Endodermal cell (in vitro differentiated cells): ENCODE results near the gene TOR3A. TPM values are rescaled to one million over a fixed set of nuclear protein-coding genes. Genes with fewer than 3 reads are reported as not detected.

ENCODE experiments used
- DNase-seq: peaks from one replicate; pipeline ENCODE4 v3.0.0-alpha.2; 2017
- H3K27ac ChIP-seq: 2 replicates; pipeline ENCODE4 v1.5.1; 2013; ENCODE audit warnings: mild to moderate bottlenecking, low read depth, low read length, moderate library complexity
- H3K27me3 ChIP-seq: 2 replicates; pipeline ENCODE4 v1.6.1; 2013; ENCODE audit warnings: mild to moderate bottlenecking, low read length, moderate library complexity; ENCODE audit not compliant: insufficient read depth, control insufficient read depth, poor library complexity, severe bottlenecking
- H3K36me3 ChIP-seq: 2 replicates; pipeline ENCODE4 v1.7.0; 2013; ENCODE audit warnings: mild to moderate bottlenecking, low read length, moderate library complexity; ENCODE audit not compliant: control insufficient read depth, insufficient read depth
- H3K4me1 ChIP-seq: one replicate; pipeline ENCODE4 v1.7.0; 2013; ENCODE audit warnings: low read length; ENCODE audit not compliant: control insufficient read depth, insufficient read depth
- H3K4me3 ChIP-seq: 2 replicates; pipeline ENCODE4 v1.5.1; 2013; ENCODE audit warnings: mild to moderate bottlenecking, low read length, moderate library complexity
- H3K9ac ChIP-seq: 2 replicates; pipeline ENCODE4 v1.6.1; 2013; ENCODE audit warnings: mild to moderate bottlenecking, low read length, moderate library complexity; ENCODE audit not compliant: poor library complexity, severe bottlenecking; ENCODE audit errors: extremely low read depth
- H3K9me3 ChIP-seq: 2 replicates; pipeline ENCODE4 v1.6.1; 2013; ENCODE audit warnings: mild to moderate bottlenecking, low read length, moderate library complexity; ENCODE audit not compliant: control insufficient read depth
- H3K27ac Mint-ChIP-seq: 2 replicates; pipeline ENCODE4 v1.8.0; 2020; ENCODE audit warnings: mixed read lengths
- H3K27me3 Mint-ChIP-seq: 2 replicates; pipeline ENCODE4 v1.8.0; 2021; ENCODE audit warnings: mild to moderate bottlenecking, mixed read lengths; ENCODE audit not compliant: insufficient read depth
- H3K36me3 Mint-ChIP-seq: 2 replicates; pipeline ENCODE4 v1.8.0; 2020; ENCODE audit warnings: low read depth, mixed read lengths
- H3K4me1 Mint-ChIP-seq: 2 replicates; pipeline ENCODE4 v1.8.0; 2020; ENCODE audit warnings: mixed read lengths
- H3K4me3 Mint-ChIP-seq: 2 replicates; pipeline ENCODE4 v1.8.0; 2020; ENCODE audit warnings: mild to moderate bottlenecking, moderate library complexity, mixed read lengths
- H3K9me3 Mint-ChIP-seq: 2 replicates; pipeline ENCODE4 v1.8.0; 2020; ENCODE audit warnings: mild to moderate bottlenecking, mixed read lengths
- CTCF ChIP-seq: fragments of 200-600 bp; sonication (generic); conservative IDR thresholded peaks from 2 replicates; pipeline ENCODE4 v1.5.0; 2021; ENCODE audit warnings: antibody characterized with exemption, mild to moderate bottlenecking
- WGBS, 2 experiments: methylation state at CpG; one replicate each; pipeline versions ENCODE4 v1.1.5 to v1.1.7; 2013; ENCODE audit warnings: missing lambda C conversion rate in 2 of 2, mixed read lengths in 1 of 2; ENCODE audit not compliant: insufficient coverage in 1 of 2, insufficient read length in 1 of 2; 5-methylcytosine and 5-hydroxymethylcytosine counted together
- total RNA-seq, 2 donors: library from RNA; stranded (reverse); fragmentation: NEBNext Ultra II Directional in 1 of 2; extraction: Animal tissue kit (Norgen Biotek cat#: 25700) in 1 of 2; gene quantifications; 2 replicates in 1 of 2; 3 replicates in 1 of 2; pipeline ENCODE4 v1.2.1, GENCODE V29; 2021

TOR3A gene
- total RNA-seq, 2 donors from 2014 or later: 23.4 to 24.7 TPM

GRCh38 chr1:179120736-179121135 lies 38.9 kb downstream of the TOR3A start:
- H3K36me3 Mint-ChIP-seq: peaks cover 58% of the 10 kb centered on the region
- H3K27me3 Mint-ChIP-seq: no peaks in the 10 kb centered on the region
- Histone ChIP-seq H3K27me3 (no peaks in the 10 kb centered on the region), H3K4me3 (no peak overlapping the region), H3K36me3 (peaks cover 60% of the 10 kb centered on the region), H3K4me1 (no peaks in the 10 kb centered on the region), H3K9me3 (no peaks in the 10 kb centered on the region), H3K27ac (no peak overlapping the region), H3K9ac (no peak overlapping the region)
- no peak for DNase-seq
- WGBS, 2 experiments: 94 to 95% methylated on average over 2 of the region's 2 CpGs
- no peaks in the 10 kb centered on the region for H3K9me3 Mint-ChIP-seq
- no peaks in the 10 kb centered on the region for H3K4me1 Mint-ChIP-seq
- no peak overlapping the region for H3K4me3 Mint-ChIP-seq
- no peak overlapping the region for H3K27ac Mint-ChIP-seq
- no peak for TF ChIP-seq CTCF

- Histone ChIP-seq H3K27me3 (no peaks in the 10 kb centered on the region), H3K9ac (no peak overlapping the region), H3K9me3 (no peaks in the 10 kb centered on the region), H3K4me3 (no peak overlapping the region), H3K4me1 (no peaks in the 10 kb centered on the region), H3K36me3 (peaks cover 61% of the 10 kb centered on the region), H3K27ac (no peak overlapping the region)
- Mint-ChIP-seq H3K4me1 (no peaks in the 10 kb centered on the region), H3K4me3 (no peak overlapping the region), H3K36me3 (peaks cover 55% of the 10 kb centered on the region), H3K27ac (no peak overlapping the region), H3K9me3 (no peaks in the 10 kb centered on the region), H3K27me3 (no peaks in the 10 kb centered on the region)
- peak; percentile 83 for TF ChIP-seq CTCF
- 82 to 88% methylated on average over 4 to 7 of the region's 7 CpGs for WGBS, 2 experiments
- DNase-seq: peak; percentile 66
Measured at GRCh38 chr1:179121159-179121938, 39.5 kb downstream of the TOR3A start.

- TF ChIP-seq CTCF: no peak
- no peaks in the 10 kb centered on the region for H3K4me1 Mint-ChIP-seq
- WGBS, 2 experiments: no CpG with 5 or more reads among the region's 1 CpG
- Histone ChIP-seq H3K36me3 (peaks cover 39% of the 10 kb centered on the region), H3K27ac (no peak overlapping the region), H3K27me3 (no peaks in the 10 kb centered on the region), H3K9me3 (no peaks in the 10 kb centered on the region), H3K4me3 (no peak overlapping the region), H3K9ac (no peak overlapping the region), H3K4me1 (no peaks in the 10 kb centered on the region)
- H3K36me3 Mint-ChIP-seq: peaks cover 34% of the 10 kb centered on the region
- no peaks in the 10 kb centered on the region for H3K27me3 Mint-ChIP-seq
- DNase-seq: no peak
- H3K9me3 Mint-ChIP-seq: no peaks in the 10 kb centered on the region
- H3K27ac Mint-ChIP-seq: no peak overlapping the region
- no peak overlapping the region for H3K4me3 Mint-ChIP-seq
Measured at GRCh38 chr1:179124873-179125272, 43.0 kb downstream of the TOR3A start.
